T-helper 22 cell (primary cell): ENCODE results near the gene OTUB2.
"Not testable (repeated sequence)": the region's sequence is repeated elsewhere in the genome, so short reads cannot be mapped to it uniquely, and the experiment has no call there.

Experiments
- DNase-seq: peaks from one replicate; pipeline ENCODE4 v3.0.0-alpha.2; 2020; ENCODE audit warnings: low read depth

OTUB2 gene

DNA sequence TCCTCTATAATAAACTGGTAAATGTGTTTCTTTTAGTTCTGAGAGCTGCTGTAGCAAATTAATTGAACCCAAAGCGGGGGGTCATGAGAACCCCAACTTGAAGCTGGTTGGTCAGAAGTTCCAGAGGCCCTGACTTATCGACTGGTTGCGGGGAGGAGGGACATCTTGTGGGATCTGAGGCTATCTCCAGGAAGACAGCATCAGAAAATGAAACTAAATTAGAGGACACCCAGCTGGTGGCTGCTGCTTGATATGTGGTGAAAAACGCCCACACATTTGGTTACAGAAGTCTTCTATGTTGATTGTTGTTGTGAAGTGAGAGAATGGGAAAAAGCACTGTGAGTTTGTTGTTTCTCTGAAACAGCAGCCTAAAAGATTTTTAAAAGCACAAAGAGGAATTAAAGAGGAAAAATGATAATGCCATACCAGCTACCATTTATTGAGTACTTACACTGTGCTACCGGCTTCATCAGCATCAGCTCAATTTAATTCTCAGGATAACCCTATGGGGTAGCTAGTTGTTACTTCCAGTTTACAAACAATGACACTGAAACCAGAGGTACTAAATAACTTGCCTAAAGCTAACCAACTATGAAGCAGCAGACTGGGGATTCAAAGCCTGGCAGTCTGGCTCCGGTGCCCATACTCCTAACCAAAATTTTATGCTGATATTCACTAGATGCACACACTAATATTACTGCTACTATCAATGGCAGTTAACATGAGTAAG is 30.6 kb downstream of the OTUB2 start:
- no peak for DNase-seq

- DNase-seq = no peak
These were observed 32.1 kb downstream of the OTUB2 start for GRCh38 chr14:94058128-94058673.

- no peak for DNase-seq
These were observed 32.6 kb downstream of the OTUB2 start for GRCh38 chr14:94058674-94059138.

DNA sequence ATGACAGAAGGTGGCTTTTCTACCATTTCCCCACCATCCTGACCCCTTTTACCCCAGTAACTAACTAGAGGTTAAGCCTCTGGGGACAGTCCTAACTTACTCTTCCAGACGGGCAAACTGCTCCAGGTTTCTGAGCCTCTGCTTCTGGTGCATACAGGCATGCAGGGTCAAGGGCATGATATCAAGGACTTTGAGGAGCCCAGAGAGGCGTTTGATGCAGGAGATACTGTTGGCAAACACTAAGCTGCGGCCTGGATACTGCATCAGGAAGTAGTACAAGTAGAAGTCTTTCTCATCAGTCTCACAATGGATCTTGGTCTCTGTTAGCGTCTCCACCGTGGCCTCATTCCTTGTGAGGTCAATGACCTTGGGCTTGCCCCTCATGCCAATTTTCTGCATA is 33.9 kb downstream of the OTUB2 start:
- DNase-seq = no peak

DNA sequence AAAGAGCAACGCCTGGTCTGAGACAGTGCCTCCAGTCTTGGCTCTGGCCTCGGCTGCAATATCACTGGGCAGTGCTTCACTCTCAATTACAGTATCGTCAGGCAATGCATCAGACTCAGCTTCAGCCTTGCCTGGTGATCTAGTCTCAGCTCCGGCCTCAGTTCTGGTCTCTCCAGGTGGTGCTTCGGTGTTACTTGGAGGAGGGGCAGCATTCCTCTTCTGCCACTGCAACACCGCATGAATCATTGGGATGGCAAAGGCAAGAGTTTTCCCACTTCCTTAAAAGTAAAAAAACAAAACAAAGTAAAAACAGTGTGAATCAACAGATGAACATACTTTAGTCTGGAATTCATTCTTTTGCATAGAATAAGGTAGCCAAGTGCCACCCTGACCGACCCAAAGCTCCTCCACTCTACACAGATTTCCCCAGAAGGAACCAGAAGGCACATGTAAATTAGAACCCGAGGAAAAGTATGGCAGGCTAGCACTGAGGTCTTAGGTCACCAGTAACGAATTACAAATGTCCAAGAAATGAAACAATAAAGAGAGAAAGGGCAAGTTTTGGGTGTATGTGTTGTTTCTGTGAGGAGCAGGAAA is 36.3 kb downstream of the OTUB2 start:
- DNase-seq = no peak

GRCh38 chr14:94066089-94066676 is 40.0 kb downstream of the OTUB2 start:
- no peak for DNase-seq

GRCh38 chr14:94072076-94072475 is 45.9 kb downstream of the OTUB2 start:
- not testable (repeated sequence) for DNase-seq

DNA sequence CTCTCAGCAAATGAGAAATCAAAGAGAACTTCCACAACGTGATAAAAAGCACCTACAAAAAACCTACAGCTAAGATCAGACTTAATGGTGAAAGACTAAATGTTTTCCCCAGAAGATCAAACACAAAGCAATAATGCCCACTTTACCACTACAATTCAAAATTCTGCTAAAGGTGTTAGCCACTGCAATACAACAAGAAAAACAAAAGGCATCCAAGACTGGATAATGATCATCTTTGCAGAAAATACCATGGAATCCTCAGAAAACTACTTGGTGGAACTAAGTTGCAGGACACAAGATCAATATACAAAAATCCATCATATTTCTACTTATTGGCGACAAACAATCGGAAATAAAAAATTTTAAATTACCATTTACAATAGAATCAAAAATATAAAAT is 48.4 kb downstream of the OTUB2 start:
- DNase-seq = no peak

GRCh38 chr14:94075008-94075407 is 48.9 kb downstream of the OTUB2 start:
- DNase-seq = no peak

GRCh38 chr14:94077111-94077821 is 51.1 kb downstream of the OTUB2 start:
- DNase-seq = no peak

DNA sequence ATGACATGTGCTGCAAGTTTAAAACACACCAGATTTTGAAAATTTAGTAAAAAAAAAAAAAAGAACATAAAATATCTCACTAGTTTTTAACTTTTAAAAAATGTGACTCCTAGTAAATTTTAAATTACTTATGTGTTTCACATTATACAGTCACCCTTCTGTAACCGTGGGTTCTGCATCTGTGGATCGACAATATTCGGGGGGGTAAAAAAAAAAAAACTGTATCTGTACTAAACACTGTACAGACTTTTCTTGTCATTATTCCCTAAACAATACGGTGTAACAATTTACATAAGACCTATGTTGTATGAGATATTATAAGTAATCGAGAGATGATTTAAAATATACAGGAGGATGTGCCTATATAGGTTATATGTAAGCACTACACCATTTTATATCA is 51.7 kb downstream of the OTUB2 start:
- no peak for DNase-seq

DNA sequence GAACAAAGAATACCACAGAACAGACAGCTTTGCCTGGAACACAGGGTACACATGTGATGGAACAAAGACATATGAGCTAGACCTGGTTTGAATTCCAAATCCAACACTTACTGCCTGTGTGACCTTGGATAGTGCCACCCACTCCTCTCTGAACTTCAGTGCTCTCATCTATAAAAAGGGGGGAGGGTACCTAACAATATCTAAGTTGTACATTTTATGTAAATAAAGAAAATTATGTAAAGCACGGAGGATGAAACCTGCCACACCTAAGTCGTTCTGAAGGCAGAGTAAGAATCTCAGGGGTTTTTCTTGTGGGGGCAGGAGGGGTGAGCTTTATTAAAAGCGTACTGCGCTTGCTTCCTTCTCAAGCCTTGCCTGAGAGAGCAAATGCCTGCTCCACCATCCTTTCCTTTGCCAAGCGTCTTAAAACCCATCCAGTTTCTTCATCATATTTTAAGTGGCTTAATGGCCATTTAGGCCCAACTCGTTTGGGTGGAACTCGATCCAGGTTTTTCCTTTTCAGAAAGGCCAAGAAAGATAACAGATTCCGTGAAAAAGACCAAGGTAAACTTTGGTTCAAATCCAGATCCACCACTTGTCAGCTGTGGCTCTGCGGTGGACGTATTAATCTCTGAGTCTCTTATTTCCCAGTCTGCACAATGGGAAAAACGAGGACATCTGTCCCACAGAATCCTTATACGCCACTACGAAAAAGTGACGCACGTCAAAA is 53.9 kb downstream of the OTUB2 start:
- no peak for DNase-seq

- DNase-seq = peak; percentile 93
These were observed 54.7 kb downstream of the OTUB2 start, which contains the start of the genes DDX24 and IFI27L1 for GRCh38 chr14:94080621-94081385. Gene DDX24, minus strand, starts transcription at chr14:94081202. Its CDS starts 1,460 bp downstream, at chr14:94079742. Gene IFI27L1, plus strand, starts transcription at chr14:94081310. Its CDS starts 15,628 bp downstream, at chr14:94096938.

DNA sequence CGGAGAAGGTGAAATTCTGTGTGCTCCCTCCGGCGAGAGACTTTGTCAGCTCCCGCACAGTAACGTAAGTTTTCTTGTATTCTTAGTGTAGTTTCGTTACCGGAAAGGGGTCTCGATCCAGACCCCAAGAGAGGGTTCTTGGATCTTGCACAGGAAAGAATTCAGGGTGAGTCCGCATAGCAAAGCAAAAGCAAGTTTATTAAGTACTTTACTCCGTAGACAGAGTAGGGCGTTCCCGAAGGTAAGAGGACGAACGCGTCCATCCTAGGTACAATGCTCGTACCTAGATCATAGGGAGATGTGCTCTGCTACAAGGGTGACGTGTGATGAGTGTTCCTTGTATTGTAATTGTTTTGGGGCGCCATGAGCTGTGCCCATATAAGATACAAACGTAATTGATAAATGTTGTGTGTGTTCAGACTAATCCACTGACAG is 55.3 kb downstream of the OTUB2 start:
- DNase-seq = no peak

DNA sequence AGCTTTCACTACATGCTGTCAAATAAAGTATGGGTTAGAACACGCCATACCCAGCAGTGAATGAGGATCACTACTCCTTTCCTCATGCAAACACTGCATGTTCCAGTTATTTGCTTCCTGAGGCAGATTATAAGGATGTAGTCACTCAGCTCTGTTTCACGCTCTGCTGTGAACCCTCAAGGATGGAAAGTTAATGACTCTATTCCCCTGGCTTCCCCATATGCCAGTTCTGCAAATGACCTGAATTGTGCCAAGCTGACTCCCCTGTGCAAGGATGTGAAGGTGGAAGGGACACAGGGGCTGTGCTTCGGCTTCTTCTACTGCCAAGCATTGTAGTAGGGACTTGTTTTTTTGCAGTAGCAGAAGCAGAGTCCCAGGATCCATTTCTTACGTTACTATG is 61.8 kb downstream of the OTUB2 start:
- DNase-seq = no peak

GRCh38 chr14:94088516-94088915 is 62.4 kb downstream of the OTUB2 start:
- DNase-seq = no peak

DNA sequence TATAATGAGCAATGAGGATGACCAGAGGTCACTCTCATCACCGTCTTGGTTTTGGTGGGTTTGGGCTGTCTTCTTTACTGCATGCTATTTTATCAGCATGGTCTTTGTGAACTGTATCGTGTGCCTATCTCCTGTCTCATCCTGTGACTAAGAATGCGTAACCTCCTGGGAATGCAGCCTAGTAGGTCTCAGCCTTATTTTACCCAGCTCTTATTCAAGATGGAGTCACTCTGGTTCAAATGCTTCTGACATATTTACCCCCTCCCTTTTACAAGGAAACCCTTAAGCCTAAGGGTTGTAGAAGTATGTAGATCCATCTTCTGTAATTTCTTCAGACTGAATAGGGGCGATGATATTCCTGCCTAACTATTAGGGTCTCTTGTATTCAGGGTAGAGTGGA is 63.3 kb downstream of the OTUB2 start:
- no peak for DNase-seq

DNA sequence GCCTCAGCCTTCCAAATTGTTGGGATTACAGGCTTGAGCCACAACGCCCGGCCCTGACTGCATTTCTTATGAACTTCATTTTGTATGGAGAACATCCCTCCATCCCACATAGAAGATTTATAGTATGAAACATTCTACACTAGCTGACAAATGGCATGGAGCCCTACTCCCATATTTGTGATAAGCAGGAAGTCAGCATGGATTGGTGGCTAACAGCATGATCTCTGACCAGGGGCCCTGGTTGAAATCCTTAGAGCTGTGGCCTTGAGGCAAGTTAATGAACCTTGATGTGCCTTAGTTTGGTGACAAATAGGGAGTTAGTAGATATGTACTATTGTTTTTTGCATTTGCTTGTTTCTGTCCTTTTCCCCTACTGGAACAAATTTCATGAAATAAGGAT is 67.3 kb downstream of the OTUB2 start:
- no peak for DNase-seq

GRCh38 chr14:94097091-94097490 is 71.0 kb downstream of the OTUB2 start:
- DNase-seq = no peak
